Measurements from ENCODE around the gene STK17A.
"Not testable (repeated sequence)": the region's sequence is repeated elsewhere in the genome, so short reads cannot be mapped to it uniquely, and the experiment has no call there.

Gene STK17A

DNA sequence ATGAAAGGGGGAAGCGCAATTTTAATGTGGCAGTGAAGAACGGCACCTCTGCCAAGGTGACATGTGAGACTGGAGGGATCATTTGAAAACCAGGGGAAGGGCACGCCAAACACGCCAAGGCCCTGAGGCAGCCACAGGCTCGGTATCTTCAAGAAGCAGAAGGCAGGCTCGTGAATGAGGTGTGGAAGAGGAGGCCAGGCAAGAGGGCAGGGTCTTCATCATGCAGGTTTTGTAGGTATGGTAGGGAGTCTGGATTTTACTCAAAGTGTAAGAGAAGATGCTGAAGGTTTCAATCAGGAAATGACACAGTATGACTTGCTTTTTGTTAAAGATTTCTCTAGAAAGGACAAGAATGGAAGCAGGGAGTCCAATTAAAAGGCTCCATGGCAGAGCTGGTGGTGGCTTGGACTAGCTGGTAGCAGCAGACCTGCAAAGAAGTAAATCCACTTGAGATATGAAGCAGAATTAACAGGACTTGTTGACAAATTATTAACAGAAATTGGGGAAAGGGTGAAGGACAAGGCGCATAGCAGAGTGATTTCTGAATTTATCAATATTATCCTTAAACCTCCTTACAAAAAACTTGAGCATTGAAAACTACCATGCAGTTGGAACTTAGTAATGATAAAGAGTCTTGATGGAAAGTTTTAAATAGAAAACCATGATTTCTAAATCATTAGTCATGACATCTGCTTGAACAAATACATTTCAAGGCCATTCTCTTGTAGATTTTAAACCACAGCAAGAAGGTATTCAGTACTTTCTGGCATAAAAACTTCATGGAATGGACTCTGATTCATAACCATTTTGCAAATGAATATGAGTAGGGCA, 76.0 kb downstream of the STK17A start:
- DNase-seq (ENCODE audit: low spot score), result no peak

DNA sequence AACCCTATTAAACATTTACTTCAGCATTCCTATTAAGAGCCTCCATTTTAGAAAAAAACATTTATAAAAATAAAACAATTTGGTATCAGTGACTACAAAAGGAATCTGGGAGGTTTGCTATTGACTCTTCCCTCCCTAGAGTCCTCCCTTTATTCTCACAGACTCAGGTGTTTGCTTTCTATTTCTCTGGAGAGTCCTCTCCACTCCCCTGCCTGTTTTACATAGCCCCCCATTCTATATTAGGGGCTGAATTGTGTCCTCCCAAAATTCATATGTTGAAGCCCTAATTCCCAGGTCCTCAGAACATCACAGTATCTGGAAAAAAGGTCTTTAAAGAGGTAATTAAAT, 76.6 kb downstream of the STK17A start:
- DNase-seq (ENCODE audit: low spot score), result no peak

DNA sequence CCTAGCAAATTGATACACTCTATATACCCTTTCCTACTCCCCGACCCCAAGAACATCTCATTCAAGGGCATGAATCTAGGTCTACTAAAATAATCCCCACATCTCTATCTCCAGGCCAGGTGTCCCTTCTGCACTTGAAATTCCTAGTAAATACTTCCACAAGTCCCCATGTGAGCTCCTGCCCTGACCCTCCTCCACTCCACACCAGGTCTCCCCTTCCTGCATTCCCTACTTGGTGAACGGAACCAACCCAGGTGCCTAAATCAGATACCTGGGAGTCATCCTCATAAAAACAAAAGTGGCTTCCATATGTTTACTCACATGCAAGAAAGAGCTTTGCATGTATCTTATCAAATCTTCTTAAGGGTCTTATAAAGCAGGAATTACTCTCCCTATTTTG, 77.2 kb downstream of the STK17A start:
- no peak for DNase-seq (ENCODE audit: low spot score)

DNA sequence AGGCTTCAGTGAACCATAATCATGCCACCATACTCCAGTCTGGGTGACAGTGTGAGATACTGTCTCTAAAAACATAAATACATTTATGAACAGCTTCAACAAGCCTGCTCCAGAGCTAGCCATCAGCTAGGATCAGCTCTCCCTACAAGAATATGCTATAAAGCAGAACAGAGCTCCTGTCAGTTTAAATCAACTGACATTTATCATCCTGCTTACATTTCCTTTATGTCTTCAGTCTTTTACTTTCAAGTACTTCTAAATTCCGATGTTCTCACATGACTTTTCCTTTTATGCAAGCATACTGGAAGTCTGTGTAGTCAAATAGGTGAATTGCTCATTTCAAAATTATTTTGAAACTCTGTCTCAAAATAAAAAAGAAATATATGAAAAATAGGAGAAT, 81.8 kb downstream of the STK17A start:
- DNase-seq (ENCODE audit: low spot score), result no peak

DNA sequence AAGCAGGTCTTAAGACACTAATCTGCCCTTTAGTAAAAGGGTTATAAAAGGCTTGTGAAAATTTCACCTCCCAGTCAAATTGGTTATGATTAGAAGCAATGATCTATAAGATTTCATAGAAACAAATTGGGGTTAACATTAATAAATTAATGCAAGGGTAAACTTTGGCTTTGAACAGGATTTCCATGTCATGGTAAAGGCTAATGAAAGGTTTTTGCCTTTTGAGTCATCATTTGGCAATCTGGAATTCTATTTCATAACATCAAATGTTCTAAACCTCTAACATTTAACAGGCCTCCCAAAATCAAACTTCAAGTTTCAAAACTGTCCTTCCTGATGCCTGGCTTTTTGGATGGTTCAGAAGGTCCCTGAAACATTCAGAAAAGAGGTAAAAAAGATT, 84.0 kb downstream of the STK17A start:
- DNase-seq (ENCODE audit: low spot score), result no peak

DNA sequence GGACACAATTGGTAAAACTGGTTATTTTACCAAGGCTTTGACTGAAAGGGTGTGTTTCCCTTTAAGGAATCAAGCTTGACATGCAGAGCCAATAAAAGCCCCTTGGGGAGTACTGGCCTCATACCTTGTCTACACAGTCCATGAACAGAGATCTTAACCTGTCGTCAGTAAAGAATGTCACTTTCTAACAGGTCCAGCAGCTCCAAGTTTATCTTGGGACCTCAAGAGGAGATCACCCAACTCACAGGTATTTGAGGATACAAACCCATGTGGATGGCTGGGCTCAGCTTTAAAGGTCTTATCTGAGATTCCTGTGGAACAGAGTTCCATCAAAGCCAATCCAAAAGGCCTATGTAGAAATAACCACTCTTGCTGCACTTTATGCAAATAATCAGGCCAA, 85.1 kb downstream of the STK17A start:
- no peak for DNase-seq (ENCODE audit: low spot score)

DNA sequence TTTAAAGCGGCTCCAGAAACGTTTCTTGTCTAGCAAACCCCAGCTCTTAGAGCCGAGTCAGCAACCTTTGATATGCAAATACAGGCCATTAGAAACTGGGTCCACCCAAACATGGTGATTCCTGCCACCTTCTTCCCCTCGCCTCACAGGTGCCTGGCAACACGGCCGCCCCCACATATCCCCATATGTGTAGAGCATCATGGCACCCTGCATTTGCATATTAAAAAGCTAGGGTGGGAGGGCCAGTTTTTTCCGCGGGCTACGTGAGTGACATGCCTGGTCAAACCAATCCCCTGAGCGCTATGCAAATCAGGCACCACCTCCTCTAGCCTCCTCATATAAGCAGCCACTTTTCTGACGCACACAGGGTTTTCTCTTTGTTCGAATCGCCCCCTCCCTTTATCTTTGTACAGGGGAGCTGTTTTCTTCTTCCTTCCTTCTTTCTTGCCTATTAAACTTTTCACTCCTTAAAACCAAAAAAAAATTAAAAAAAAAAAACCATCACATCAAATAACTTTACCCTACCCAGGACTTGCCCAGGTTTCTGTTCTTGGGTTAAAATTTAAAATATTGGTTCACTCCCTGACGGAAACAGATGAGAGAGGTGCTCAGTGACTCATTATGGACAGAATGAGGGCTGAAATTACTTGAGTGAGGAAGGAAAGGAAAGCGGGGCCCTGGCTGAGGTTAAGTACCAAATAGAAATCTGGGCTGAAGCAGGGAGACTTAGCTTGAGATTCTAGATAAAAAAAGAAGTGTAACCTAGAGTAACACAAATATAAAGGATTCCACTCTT, 86.6 kb downstream of the STK17A start:
- DNase-seq (ENCODE audit: low spot score), result no peak

DNA sequence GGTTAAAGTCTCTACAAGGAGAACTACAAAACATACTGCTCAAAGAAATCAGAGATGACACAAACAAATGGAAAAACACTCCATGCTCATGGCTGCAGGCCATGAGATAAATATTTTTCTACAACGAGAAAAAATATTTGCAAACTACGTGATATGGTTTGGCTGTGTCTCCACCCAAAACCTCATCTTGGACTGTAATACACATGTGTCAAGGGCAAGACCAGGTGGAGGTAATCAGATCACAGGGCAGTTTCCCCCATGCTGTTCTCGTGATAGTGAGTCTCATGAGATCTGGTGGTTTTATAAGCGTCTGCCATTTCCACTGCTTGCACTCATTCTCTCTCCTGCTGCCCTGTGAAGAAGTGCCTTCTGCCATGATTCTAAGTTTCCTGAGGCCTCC, 88.6 kb downstream of the STK17A start:
- DNase-seq (ENCODE audit: low spot score), result no peak

DNA sequence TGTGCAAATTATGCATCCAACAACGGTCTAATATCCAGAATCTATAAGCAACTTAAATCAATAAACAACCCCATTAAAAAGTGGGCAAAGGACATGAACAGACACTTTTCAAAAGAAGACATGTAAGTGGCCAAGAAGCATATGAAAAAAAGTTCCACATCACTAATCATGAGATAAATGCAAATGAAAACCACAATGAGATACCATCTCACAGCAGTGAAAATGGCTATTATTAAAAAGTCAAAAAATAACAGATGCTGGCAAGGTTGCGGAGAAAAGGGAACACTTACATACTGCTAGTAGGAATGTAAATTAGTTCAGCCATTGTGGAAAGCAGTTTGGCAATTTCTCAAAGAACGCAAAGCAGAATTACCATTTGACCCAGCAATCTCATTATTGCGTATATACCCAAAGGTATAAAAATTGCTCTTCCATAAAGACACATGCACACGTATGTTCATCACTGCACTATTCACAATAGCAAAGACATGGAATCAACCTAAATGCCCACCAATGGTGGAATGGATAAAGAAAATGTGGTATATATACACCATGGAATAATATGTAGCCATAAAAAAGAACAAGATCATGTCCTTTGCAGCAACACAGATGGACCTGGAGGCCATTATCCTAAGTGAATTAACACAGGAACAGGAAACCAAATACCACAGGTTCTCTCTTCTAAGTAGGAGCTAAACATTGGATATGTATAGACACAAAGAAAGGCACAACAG, 90.5 kb downstream of the STK17A start:
- not testable (repeated sequence) for DNase-seq (ENCODE audit: low spot score)

DNA sequence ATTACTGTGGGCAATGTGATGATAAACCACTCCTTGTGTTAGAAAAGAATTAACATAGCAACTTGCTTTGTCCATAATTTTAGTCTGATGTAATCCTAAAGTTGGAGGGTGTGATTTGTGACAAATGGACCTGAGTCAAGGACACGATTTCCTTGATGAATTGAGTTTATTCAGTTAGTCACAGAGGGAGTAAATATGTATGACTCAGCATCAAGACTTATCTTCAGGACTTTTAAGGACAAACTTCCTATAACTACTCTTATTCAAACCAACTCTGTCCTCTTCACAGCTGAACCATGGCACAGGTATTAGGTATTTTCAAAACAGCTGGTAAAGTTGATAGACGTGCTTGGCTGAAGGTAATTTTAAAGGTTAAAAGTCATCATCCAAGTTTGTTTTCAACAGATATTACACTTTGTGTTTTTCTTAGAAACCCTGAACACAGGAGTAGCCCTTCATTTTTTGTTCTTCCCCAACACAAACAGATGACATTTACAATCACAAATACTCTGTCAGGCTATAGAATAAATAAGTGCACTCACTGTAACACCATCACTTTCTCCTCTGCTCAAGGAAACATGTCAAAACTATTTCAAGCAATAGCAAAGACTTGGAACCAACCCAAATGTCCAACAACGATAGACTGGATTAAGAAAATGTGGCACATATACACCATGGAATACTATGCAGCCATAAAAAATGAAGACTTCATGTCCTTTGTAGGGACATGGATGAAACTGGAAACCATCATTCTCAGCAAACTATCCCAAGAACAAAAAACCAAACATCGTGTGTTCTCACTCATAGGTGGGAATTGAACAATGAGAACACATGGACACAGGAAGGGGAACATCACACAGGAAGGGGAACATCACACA, 91.9 kb downstream of the STK17A start:
- no peak for DNase-seq (ENCODE audit: low spot score)
